ENCODE data around the gene GABRR1. TPM values are rescaled to one million over a fixed set of nuclear protein-coding genes. Genes with fewer than 3 reads are reported as not detected.

Gene GABRR1
- not detected in 5 replicates for total RNA-seq (2022; extraction: Qiagen RNA extraction; ENCODE audit: low read depth)

GRCh38 chr6:89217299-89217910, at the start of gene GABRR1:
Gene GABRR1, minus strand, starts transcription at chr6:89217358. Its CDS starts 36 bp downstream, at chr6:89217322.

GRCh38 chr6:89145956-89146717, 71.0 kb downstream of the GABRR1 start, which contains the start of gene PM20D2:
Gene PM20D2, plus strand, starts transcription at chr6:89146055. Its CDS starts 90 bp downstream, at chr6:89146145.

Other genes with a start within 250 kb of the GABRR1 start
- 17.0 to 27.1 TPM (median 22.4 TPM) in 5 replicates for gene PNRC1, start 136.6 kb downstream of the GABRR1 start, total RNA-seq (2022; extraction: Qiagen RNA extraction; ENCODE audit: low read depth)
- gene SRSF12, start 99.3 kb downstream of the GABRR1 start, total RNA-seq (2022; extraction: Qiagen RNA extraction; ENCODE audit: low read depth): 0.84 to 1.6 TPM (median 1.1 TPM) in 5 replicates
- gene PM20D2, start 71.3 kb downstream of the GABRR1 start, total RNA-seq (2022; extraction: Qiagen RNA extraction; ENCODE audit: low read depth): 10.2 to 18.4 TPM (median 14.8 TPM) in 5 replicates
- gene GABRR2, start 97.9 kb upstream of the GABRR1 start, total RNA-seq (2022; extraction: Qiagen RNA extraction; ENCODE audit: low read depth): 0.07 to 0.09 TPM (median 0.07 TPM) in 3 of 5 replicates, not detected in the others
- 13.3 to 18.4 TPM (median 16.1 TPM) in 5 replicates for gene UBE2J1, start 135.4 kb upstream of the GABRR1 start, total RNA-seq (2022; extraction: Qiagen RNA extraction; ENCODE audit: low read depth)
- 3.3 to 4.5 TPM (median 4.4 TPM) in 5 replicates for gene RRAGD, start 194.9 kb upstream of the GABRR1 start, total RNA-seq (2022; extraction: Qiagen RNA extraction; ENCODE audit: low read depth)
- gene ANKRD6, start 215.8 kb upstream of the GABRR1 start, total RNA-seq (2022; extraction: Qiagen RNA extraction; ENCODE audit: low read depth): 1.4 to 2.9 TPM (median 2.2 TPM) in 5 replicates

Data from A549 treated with DMSO at 1 μM for 4 hours (cell line).